HG03025 (cell line): ENCODE data around the gene OMG.
"Not testable (repeated sequence)": the region's sequence is repeated elsewhere in the genome, so short reads cannot be mapped to it uniquely, and the experiment has no call there.

Experiments
- ATAC-seq: cut with Tn5 transposase; IDR thresholded peaks from one replicate; pipeline ENCODE4 v1.9.1; 2021; ENCODE audit warnings: mild to moderate bottlenecking, moderate library complexity; ENCODE audit not compliant: unreplicated experiment, low FRiP score

The OMG gene

DNA sequence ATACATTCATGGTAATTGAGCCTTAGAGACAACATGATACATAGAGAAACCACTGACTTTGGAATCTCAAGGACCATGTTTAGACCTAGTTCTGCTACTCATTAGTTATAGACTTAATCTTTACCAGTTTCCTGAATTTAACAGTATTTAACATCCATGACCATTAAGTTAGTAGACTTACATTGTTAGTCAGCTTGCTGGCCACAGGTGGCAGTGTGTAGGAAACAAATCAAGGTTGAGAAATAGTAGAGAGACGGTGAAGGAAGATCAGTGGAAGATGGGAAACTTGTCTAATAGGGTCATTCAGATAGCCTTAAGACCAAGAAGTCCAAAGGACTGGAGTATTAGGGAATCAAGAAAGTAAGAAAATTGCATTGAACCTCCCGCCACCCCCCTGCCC is 31.0 kb downstream of the OMG start:
- ATAC-seq, result no peak

- not testable (repeated sequence) for ATAC-seq
Measured at GRCh38 chr17:31262923-31263322, 34.1 kb downstream of the OMG start.

DNA sequence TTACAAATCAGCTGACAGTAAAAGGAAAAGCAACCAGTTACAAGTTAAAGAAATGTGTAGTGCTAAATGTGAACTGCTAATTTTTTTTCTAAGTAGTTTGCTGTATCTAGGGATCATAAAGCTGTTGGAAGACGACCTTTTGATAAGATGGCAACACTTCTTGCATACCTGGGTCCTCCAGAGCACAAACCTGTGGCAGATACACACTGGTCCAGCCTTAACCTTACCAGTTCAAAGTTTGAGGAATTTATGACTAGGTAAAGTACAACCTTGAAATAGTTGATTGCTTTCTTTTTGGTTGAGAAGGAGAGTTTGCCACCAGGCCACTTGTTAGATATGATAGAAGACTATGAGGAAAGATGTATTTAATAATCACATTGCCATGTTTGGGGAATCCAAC is 35.4 kb downstream of the OMG start:
- no peak for ATAC-seq

- ATAC-seq, result no peak
Measured at GRCh38 chr17:31260151-31260550, 36.9 kb downstream of the OMG start.

- no peak for ATAC-seq
Measured at GRCh38 chr17:31256936-31257335, 40.1 kb downstream of the OMG start.

- ATAC-seq, result no peak
Measured at GRCh38 chr17:31254654-31255053, 42.4 kb downstream of the OMG start.

- no peak for ATAC-seq
Measured at GRCh38 chr17:31252741-31253140, 44.3 kb downstream of the OMG start.

GRCh38 chr17:31251970-31252328 is 45.1 kb downstream of the OMG start:
- ATAC-seq, result no peak

DNA sequence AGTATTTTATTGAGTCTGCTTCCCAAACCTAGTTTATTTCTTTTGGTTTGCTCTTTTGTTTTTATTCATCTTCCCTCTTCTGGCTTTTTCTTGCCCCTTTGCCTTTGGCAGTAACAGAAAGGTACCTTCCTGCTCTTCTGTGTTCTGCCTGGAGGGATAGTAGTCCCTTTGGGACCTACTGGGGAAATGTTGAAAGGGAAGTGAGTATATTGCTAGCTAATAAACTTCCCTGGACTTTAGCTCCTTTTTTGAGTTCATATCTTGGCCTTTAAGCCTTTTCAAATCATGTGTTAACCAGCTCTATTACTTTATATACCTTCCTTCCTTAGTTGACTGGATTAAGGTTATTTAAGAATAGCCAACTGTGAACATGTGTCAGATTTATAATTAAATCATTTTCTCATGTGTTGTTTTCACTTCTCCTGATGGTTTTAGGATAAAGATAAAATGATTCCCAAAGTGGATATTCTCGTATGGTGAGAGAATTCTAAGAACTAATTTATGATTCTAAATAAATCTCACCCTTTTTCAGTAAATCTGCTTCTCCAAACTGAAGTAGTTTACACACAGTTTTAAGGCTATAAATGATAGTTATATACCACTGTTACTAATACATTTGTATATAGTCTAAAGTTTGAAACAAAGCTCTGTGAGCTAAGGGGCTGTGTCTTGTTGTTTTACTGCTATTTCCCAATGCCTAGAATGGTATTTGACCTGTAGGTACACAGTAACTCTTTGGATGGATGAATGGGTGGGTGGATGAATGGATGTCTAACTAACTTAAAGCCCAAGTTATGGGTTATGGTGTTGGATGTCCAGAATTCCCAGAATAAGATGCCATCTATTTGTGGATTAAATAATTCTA is 45.7 kb downstream of the OMG start:
- ATAC-seq, result no peak

DNA sequence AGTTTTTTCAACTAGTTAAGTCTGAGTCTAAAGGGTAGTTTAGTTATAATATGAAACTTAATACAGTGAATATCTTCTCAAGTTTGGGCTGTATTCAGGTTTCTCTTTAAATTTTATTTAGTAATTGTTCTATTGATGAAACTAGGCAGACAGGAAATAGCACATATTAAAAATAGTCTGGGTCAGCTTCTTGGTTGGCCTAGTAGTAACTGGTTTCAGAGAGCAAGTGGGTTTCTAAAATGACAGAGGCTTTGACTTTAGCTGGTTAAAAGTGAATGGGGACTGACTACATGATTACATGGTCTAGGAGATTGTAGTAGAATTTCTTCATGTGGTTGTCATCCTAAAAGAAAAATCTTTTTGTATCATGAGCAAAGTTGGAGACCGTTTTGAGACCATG is 46.8 kb downstream of the OMG start:
- no peak for ATAC-seq

DNA sequence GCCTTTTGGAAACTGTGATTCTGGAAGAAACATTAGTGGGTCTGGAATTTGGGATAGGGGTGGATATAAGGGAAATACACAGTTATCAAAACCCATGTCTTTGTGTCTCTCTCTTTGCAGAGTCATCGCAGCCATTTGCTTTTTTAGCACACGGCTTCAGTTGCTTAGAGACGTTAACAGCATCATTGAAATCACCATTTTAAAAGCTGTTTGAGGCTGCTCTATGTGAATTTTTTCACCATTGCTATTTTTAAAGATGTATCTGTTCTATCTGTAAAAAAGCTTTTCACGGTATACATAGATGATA is 47.3 kb downstream of the OMG start:
- no peak for ATAC-seq

DNA sequence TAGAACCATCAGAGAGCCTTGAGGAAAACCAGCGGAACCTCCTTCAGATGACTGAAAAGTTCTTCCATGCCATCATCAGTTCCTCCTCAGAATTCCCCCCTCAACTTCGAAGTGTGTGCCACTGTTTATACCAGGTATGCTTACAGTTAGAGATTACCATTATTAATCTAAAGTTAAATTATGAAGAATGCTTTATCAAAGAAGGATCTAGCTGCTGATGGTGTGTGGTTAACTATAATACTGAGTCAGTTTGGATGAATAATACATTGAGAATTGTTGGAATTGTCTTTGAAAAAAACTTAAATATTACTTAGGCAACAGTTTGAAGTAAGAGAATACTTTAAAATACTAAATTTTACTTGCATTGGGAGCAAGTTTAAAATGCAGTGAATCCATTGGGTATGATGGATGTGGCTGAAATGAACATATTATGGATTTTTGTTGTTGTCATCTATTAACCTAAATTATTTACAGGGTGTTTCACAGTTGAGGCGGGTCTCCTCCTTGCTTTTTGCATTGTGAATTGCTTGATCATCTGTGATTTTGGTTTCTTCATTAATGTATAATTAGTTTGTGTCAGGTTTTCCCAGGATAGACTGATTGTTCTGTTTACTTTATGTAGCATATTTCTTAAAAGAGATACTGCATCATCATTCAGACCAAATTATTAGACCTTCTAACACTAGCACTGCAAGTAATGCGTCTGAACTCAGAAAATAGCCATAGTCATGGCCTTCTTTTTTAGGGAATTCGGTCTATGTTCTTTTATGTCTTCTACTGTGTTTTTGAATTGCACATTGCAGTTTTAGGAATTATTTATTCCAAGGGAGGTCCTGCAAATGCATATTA is 47.8 kb downstream of the OMG start:
- ATAC-seq, result no peak
